HepG2 (cell line): ENCODE results near the gene SEMA3F. TPM values are rescaled to one million over a fixed set of nuclear protein-coding genes. Genes with fewer than 3 reads are reported as not detected.

Experiments
- ATM ChIP-seq: fragments of 450-650 bp; IDR thresholded peaks from 2 replicates; pipeline ENCODE4 v1.7.1; 2017; ENCODE audit warnings: mild to moderate bottlenecking, borderline replicate concordance
- BATF2 ChIP-seq: sonication (generic); formaldehyde crosslinking; IDR thresholded peaks from 2 replicates; pipeline ENCODE4 v1.8.0; 2022; ENCODE audit warnings: mild to moderate bottlenecking, missing genetic modification reagents, moderate library complexity
- CSRNP2 ChIP-seq: sonication (generic); formaldehyde crosslinking; conservative IDR thresholded peaks from 2 replicates; pipeline ENCODE4 v1.8.0; 2022; ENCODE audit warnings: low read depth, missing genetic modification reagents
- ETV6 ChIP-seq: sonication (generic); formaldehyde crosslinking; conservative IDR thresholded peaks from 2 replicates; pipeline ENCODE4 v1.4.0; 2020; ENCODE audit warnings: missing genetic modification reagents
- HNF1A ChIP-seq, 2 experiments: sonication (generic) in 1 of 2; formaldehyde crosslinking in 1 of 2; IDR thresholded peaks; 2 replicates each; pipeline versions ENCODE4 v1.4.0 to v1.6.1; 2016 to 2020; ENCODE audit warnings: borderline replicate concordance in 1 of 2, low read depth in 1 of 2, mild to moderate bottlenecking in 1 of 2, missing genetic modification reagents in 1 of 2
- MAFG ChIP-seq: sonication (generic); formaldehyde crosslinking; IDR thresholded peaks from 2 replicates; pipeline ENCODE4 v1.5.1; 2020; ENCODE audit warnings: mild to moderate bottlenecking, missing genetic modification reagents
- NBN ChIP-seq: fragments of 450-650 bp; conservative IDR thresholded peaks from 2 replicates; pipeline ENCODE4 v1.6.1; 2017
- PCBP1 ChIP-seq: fragments of 200-400 bp; formaldehyde crosslinking; IDR thresholded peaks from 2 replicates; pipeline ENCODE4 v1.6.1; 2017; ENCODE audit warnings: mild to moderate bottlenecking, low read depth, low read length, borderline replicate concordance
- RXRB ChIP-seq: IDR thresholded peaks from 2 replicates; pipeline ENCODE4 v1.6.1; 2016; ENCODE audit warnings: borderline replicate concordance, missing genetic modification reagents, missing compliant biosample characterization
- SETDB1 ChIP-seq: sonication (generic); formaldehyde crosslinking; IDR thresholded peaks from 2 replicates; pipeline ENCODE4 v1.5.1; 2020; ENCODE audit warnings: missing genetic modification reagents, mild to moderate bottlenecking, borderline replicate concordance
- SYNCRIP ChIP-seq: fragments of 200-400 bp; formaldehyde crosslinking; IDR thresholded peaks from 2 replicates; pipeline ENCODE4 v1.6.1; 2018; ENCODE audit warnings: mild to moderate bottlenecking, low read depth, low read length; ENCODE audit not compliant: insufficient read depth
- THYN1 ChIP-seq: sonication (generic); formaldehyde crosslinking; IDR thresholded peaks from 2 replicates; pipeline ENCODE4 v1.8.1; 2023; ENCODE audit warnings: low read depth, mild to moderate bottlenecking, moderate library complexity, missing genetic modification reagents, borderline replicate concordance
- ZFP62 ChIP-seq: sonication (generic); formaldehyde crosslinking; IDR thresholded peaks from 2 replicates; pipeline ENCODE4 v1.4.0; 2020; ENCODE audit warnings: missing genetic modification reagents
- ZFYVE20 ChIP-seq: sonication (generic); formaldehyde crosslinking; IDR thresholded peaks from 2 replicates; pipeline ENCODE4 v1.8.0; 2023; ENCODE audit warnings: low read depth, mild to moderate bottlenecking, moderate library complexity, missing genetic modification reagents, borderline replicate concordance
- ZNF367 ChIP-seq: sonication (generic); formaldehyde crosslinking; IDR thresholded peaks from 2 replicates; pipeline ENCODE4 v1.4.0; 2020; ENCODE audit warnings: missing genetic modification reagents, borderline replicate concordance
- ZNF441 ChIP-seq: sonication (generic); formaldehyde crosslinking; IDR thresholded peaks from 2 replicates; pipeline ENCODE4 v1.7.0; 2021; ENCODE audit warnings: missing genetic modification reagents, borderline replicate concordance
- ZNF558 ChIP-seq: sonication (generic); formaldehyde crosslinking; IDR thresholded peaks from 2 replicates; pipeline ENCODE4 v1.9.0; 2022; ENCODE audit warnings: mild to moderate bottlenecking, missing genetic modification reagents, borderline replicate concordance
- ZNF567 ChIP-seq: sonication (generic); formaldehyde crosslinking; IDR thresholded peaks from 2 replicates; pipeline ENCODE4 v1.8.1; 2023; ENCODE audit warnings: mild to moderate bottlenecking, missing genetic modification reagents, borderline replicate concordance
- ZNF569 ChIP-seq: sonication (generic); formaldehyde crosslinking; IDR thresholded peaks from 2 replicates; pipeline ENCODE4 v1.5.0; 2020; ENCODE audit warnings: mild to moderate bottlenecking, missing genetic modification reagents, moderate library complexity, borderline replicate concordance
- ZNF639 ChIP-seq: conservative IDR thresholded peaks from 2 replicates; pipeline ENCODE4 v1.6.1; 2018; ENCODE audit warnings: missing genetic modification reagents
- ZNF746 ChIP-seq: sonication (generic); formaldehyde crosslinking; IDR thresholded peaks from 2 replicates; pipeline ENCODE4 v1.8.0; 2022; ENCODE audit warnings: mild to moderate bottlenecking, missing genetic modification reagents
- ZNF788 ChIP-seq: sonication (generic); formaldehyde crosslinking; IDR thresholded peaks from 2 replicates; pipeline ENCODE4 v1.5.0; 2020; ENCODE audit warnings: mild to moderate bottlenecking, missing genetic modification reagents, borderline replicate concordance
- polyA plus RNA-seq, 8 experiments: library from polyadenylated mRNA; depleted of rRNA in 3 of 8; stranded (reverse) in 7 of 8; unstranded in 1 of 8; fragments of >200 nt; fragmentation: Illumina TruSeq in 4 of 8; extraction: Trizol in 4 of 8; gene quantifications; 2 replicates each; pipeline versions ENCODE4 v1.2.1 to v1.2.3, GENCODE V29; 2011 to 2016; ENCODE audit warnings: low read depth in 4 of 8, missing spikeins in 1 of 8, mixed read lengths in 1 of 8; ENCODE audit not compliant: insufficient read depth in 1 of 8
- total RNA-seq, 5 experiments: library from RNA; depleted of rRNA; stranded (reverse); fragments of >200 nt; fragmentation: Illumina TruSeq; extraction: Trizol; gene quantifications; 2 replicates each; pipeline ENCODE4 v1.2.3, GENCODE V29; 2016; ENCODE audit warnings: low read depth in 1 of 5

SEMA3F gene
- total and polyA plus RNA-seq, 2 of the 13 experiments (the other 11 are each of a cell fraction or from before 2014, with no cell fraction given): 7.6 to 17.2 TPM

- no peak for TF ChIP-seq MAFG (CRISPR knock-in tag)
- no peak for TF ChIP-seq CSRNP2 (CRISPR knock-in tag)
- peak; percentile 89; the same call in 1 of the 2 replicates for TF ChIP-seq ZNF788 (CRISPR knock-in tag)
- no peak for TF ChIP-seq ZNF639 (CRISPR knock-in tag)
- TF ChIP-seq NBN: no peak
- TF ChIP-seq HNF1A (IDR thresholded peaks at IDR 0.05; ENCODE audit: low read depth): no peak
- peak; percentile 55; the same call in 1 of the 2 replicates for TF ChIP-seq HNF1A (CRISPR knock-in tag; IDR thresholded peaks at IDR 0.05; ENCODE audit: borderline replicate concordance)
- peak; percentile 86 for TF ChIP-seq RXRB (CRISPR knock-in tag)
- no peak for TF ChIP-seq SETDB1 (CRISPR knock-in tag)
- no peak for TF ChIP-seq ZFYVE20 (CRISPR knock-in tag)
- TF ChIP-seq ZNF567: no peak
- TF ChIP-seq ZNF367 (CRISPR knock-in tag): no peak
- TF ChIP-seq ETV6: no peak
- no peak for TF ChIP-seq ATM
- TF ChIP-seq ZNF569 (CRISPR knock-in tag): no peak
- TF ChIP-seq ZNF746 (CRISPR knock-in tag): peak; percentile 85; the same call in 1 of the 2 replicates
- no peak for TF ChIP-seq THYN1 (CRISPR knock-in tag)
- no peak for TF ChIP-seq SYNCRIP
- TF ChIP-seq ZFP62 (CRISPR knock-in tag): no peak
- TF ChIP-seq BATF2 (CRISPR knock-in tag): no peak
- no peak for TF ChIP-seq PCBP1
- no peak for TF ChIP-seq ZNF558 (CRISPR knock-in tag)
- TF ChIP-seq ZNF441 (CRISPR knock-in tag): no peak
Measured at GRCh38 chr3:50203113-50203808, 48.1 kb downstream of the SEMA3F start (continued).
